Activated CD4-positive, alpha-beta T cell treated with anti-CD3 and anti-CD28 coated beads, Interleukin-2, amount 50 U/mL, for 24 hours (primary cell): ENCODE data around the gene LTA.
"Not testable (repeated sequence)": the region's sequence is repeated elsewhere in the genome, so short reads cannot be mapped to it uniquely, and the experiment has no call there.

ENCODE experiments used
- DNase-seq, 2 donors: peaks; one replicate each; pipeline ENCODE4 v3.0.0-alpha.2; 2020; ENCODE audit warnings: low read depth in 1 of 2, low spot score in 1 of 2

LTA gene

GRCh38 chr6:31586599-31587281, 14.7 kb downstream of the LTA start:
- DNase-seq: no peak

DNA sequence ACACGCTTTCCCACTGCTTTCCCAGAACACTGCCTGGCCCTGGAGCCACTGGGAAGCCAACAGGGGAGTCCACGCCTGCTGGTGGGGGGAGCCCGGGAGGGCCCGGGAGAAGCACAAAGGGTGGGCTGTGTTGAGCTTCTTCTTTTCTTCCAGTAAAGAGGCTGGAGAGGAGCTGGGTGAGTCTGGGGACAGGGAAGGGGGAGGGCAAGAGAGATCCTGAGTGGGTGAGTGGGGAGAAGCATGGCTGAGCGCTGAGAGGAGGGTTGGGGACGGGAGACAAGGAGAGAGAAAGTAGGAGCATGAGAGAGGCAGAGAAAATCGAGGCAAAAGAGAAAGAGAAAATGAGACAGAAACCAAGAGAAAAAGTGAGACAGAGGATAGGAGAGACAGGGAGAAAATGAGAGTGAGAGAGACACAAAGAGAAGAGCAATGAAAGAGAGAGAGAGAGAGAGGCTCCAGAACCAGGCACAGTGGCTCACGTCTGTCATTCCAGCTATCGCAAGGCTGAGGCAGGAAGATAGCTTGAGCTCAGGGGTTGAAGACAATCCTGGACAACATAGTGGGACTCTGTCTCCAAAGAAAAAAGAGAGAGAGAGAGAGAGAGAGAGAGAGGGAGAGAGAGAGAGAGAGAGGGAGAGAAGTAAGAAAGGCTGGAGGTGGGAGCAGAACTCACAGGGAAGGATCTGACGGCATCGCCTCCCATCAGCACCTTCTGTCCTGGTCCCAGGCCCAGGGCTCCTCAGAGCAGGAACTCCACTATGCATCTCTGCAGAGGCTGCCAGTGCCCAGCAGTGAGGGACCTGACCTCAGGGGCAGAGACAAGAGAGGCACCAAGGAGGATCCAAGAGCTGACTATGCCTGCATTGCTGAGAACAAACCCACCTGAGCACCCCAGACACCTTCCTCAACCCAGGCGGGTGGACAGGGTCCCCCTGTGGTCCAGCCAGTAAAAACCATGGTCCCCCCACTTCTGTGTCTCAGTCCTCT, 16.0 kb downstream of the LTA start:
- DNase-seq: no peak

DNA sequence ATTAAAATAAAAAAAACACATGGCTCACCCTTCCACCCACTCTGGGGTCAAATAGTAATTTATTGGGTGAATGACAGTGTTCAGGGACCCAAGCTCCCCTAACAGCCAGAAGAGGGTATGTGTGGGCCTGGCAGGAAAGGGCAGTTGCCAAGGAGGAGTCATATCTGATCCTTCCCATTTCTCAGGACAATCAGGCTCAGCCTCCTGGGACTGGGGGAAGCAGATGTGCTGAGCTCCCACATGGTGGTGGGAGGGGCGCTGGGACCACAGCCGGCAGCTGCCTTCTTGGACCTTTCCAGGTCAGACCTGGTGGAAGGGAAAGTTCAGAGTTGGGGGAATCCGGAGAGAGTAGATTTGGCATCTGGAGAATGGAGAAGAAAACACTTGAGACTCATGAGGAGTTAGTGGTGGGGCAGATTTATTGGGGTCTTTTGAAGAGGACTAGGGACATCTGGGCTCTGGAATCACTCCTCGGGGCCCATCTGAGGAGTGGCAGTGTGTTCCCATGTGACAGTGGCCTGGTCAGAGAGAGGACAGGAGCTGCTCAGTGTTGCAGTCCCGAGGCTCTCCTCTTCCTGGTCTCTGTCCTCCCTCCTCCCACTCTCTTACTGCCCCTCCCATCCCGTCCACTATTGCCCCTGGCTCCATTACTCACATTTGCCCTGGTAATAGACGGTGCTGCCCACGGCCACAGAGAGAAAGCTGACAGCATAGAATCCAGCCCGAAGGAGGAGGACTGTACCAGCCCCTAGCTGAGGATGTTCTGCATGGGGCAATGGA, 17.0 kb downstream of the LTA start:
- no peak for DNase-seq

GRCh38 chr6:31590691-31591090, 18.6 kb downstream of the LTA start:
- not testable (repeated sequence) for DNase-seq

GRCh38 chr6:31592396-31592771, 20.3 kb downstream of the LTA start:
- no peak for DNase-seq

DNA sequence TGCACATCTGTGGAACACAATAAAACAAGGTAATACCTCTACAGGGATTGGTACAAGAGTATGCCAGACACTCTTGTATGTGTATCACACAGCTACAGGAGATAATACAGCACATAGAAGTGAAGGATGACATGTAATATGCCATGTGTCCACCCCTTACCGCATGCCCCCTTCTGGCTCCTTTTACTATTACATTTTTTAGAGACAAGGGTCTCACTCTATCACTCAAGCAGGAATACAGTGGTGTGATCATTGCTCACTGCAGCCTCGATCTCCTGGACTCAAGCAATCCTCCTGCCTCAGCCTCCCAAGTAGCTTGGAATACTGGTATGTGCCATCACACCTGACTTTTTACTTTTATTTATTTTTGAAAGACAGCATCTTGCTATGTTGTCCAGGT, 24.9 kb downstream of the LTA start:
- no peak for DNase-seq

GRCh38 chr6:31607317-31607716, 35.2 kb downstream of the LTA start:
- no peak for DNase-seq

- no peak for DNase-seq
These were observed 37.7 kb downstream of the LTA start for GRCh38 chr6:31609519-31610406.

- no peak for DNase-seq
These were observed 38.9 kb downstream of the LTA start for GRCh38 chr6:31610968-31611367.

DNA sequence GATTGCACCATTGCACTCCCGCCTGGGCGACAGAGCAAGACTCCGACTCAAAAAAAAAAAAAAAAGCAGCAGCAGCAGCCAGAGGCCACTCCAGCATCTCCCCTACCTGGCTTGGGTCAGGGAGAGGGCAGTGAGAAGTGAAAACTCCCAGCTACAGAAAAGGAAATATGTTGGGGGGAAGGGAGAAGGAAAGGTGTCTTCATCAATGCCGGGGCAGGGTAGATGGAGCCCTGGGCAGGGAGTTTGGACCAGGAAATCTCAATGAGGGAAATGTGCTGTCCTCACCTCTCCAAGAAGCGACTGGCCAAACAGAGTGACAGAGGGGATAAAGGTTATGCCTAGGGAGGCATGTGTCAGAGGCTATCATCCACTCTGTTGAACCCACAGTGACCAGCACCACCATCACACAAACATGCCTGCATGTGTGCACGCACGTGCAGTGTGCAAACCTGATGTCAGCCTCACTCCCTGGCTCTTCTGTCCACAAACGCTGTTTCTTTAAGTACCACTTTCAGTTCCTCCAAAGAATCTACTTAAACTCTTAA, 42.1 kb downstream of the LTA start:
- no peak for DNase-seq

GRCh38 chr6:31614684-31615578, 42.8 kb downstream of the LTA start, which contains the start of gene AIF1:
AIF1 (plus strand) TSS chr6:31615234; CDS start chr6:31615330, 96 bp downstream.
- DNase-seq: no peak

DNA sequence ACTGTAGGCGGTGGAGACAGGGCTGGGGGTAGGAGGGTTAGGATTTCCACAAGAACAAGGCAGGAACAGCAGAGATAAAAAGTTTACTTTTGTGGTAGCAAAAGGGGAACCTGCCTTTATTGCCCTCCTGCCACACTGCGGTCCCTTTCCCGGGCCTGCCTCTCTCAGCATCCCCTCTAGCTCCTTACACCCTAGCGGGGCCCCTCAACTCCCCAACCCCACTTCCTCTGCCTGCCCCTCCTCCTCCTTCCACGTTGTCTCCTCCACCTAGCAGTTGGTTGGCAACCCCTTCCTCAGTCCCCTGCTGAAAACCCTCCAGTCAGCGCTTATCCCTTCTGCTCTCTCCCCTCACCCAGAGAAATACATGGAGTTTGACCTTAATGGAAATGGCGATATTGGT, 43.7 kb downstream of the LTA start:
- DNase-seq: no peak

GRCh38 chr6:31617010-31617409, 44.9 kb downstream of the LTA start:
- no peak for DNase-seq

DNA sequence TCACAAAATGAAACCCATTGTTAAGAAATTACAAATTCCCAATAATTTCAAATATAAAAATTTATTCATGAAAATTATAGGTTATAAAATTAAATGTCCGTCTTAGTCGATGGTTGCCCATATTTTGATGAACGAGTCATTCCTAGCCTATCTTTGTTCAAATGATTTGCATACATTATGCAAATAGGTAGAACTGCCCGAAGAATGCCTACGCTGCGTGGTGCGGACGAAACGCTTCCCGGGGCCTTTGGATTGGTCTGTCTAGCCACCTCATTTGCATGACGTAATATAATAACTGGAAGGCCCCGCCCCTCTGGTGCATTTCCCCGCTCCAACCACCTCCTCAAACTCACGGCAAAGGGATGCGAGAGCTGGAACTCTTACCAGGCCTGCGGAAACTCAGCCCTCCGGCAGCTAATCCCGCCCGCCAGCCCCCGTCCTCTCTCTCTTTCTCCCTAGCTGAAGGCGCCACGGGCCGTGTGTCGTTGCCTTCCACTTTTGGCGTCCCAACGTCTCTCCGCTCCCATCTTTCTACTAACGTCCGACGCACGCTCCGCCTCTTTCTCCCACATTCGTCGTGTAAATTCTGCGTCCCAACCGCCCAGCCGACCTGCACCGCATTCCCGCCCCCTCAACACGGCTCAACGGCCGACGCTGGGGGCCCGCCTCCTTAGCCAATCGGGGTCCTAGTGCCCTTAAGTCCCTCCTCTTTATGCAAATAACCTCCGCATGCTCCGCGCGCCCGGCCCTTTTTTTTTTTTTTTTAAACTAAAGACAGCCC, 47.9 kb downstream of the LTA start:
- peak; percentile 88 to 97 for DNase-seq

DNA sequence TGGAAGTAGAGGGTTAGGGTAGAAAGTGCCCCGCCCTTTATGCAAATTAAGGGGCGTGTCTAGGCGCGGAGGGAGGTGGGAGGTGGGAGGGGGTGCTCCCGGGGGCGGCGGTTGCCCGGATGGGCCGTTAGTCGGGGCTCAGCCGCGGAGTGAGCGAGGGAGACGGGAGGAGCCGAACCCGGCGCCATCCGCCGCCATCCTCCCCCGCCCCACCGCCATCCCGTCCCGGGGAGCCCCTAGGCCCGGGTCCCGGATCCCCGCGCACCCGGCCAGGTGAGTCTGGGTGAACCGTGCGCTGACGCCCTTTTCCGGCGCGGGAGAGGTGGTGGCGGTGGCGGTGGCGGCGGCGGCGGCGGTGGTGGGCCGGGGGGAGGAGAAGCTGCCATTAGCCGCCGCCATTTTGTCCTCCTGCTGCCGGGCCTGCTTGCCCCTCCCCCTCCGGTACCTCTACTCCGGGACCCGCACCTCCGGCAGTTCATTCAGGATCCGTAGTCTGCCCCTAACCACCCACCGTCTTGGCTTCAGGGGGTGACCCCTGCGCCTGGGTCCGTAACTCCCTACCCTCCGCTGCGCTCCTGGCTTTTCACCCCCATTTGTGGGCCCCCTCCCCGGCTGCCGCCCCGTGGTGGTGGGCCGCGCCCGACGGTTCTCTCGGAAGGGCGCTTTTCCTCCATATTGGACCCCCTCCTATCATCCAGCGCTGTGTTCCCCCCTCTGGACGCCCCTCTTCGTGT, 48.7 kb downstream of the LTA start, which contains the start of gene PRRC2A:
Gene PRRC2A (plus strand): TSS at position 130 of the 734 bp plus-strand sequence. CDS start 2,075 bp downstream, outside the sequence.
- peak; percentile 72 to 94 for DNase-seq

DNA sequence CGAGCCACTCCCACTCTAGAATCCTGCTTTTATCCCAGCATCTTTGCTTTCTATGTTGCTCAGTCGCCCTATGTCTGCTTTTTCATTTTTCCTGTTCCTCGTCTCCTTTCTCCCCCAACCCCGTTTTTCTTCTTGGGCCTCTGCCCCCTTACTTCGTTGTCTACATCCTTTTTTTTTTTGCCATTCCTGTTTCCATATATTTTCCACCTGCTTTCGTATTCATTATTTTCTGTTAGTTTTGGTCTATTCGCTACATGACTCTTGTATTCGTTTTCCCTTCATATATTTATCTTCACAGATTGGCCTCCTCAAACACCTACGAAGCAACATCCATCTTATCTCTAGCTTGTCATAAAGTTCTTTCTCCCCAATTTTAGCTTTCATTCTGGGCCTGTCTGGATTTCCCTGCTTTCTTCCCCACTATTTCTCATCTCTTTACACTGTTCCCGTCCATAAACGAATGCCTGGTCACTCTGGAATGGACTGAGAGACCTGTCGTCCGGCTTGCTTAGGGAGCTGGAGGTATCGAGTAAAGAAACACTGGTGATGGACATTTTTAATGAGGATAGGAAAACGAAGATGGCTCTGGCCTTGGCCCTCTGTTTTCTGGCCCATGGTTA, 49.3 kb downstream of the LTA start:
- DNase-seq: no peak

- no peak for DNase-seq
These were observed 49.9 kb downstream of the LTA start for GRCh38 chr6:31621991-31622390.
